Stimulated activated effector memory CD8-positive, alpha-beta T cell treated with anti-CD3 and anti-CD28 coated beads, Interleukin-12 subunit alpha, Interleukin-12 subunit beta, amount 100 ng/mL, for 72 hours (primary cell): ENCODE data around the gene LNPK.
A peak's percentile ranks its signal among the peaks of the same experiment; 100 is the strongest.

Experiments used
- ATAC-seq: fragments of 150-1000 bp; cut with Tn5 transposase; 2 replicates; pipeline ENCODE4 v1.10.0; 2021
- DNase-seq, 2 donors: peaks; one replicate each; pipeline ENCODE4 v3.0.0; 2021 to 2022; ENCODE audit warnings: low spot score in 2 of 2
- H3K27ac Mint-ChIP-seq: one replicate; pipeline ENCODE4 v1.8.0; 2022; ENCODE audit warnings: mild to moderate bottlenecking, mixed read lengths
- H3K36me3 Mint-ChIP-seq: one replicate; pipeline ENCODE4 v1.8.0; 2022; ENCODE audit warnings: mild to moderate bottlenecking, mixed read lengths
- H3K4me1 Mint-ChIP-seq: one replicate; pipeline ENCODE4 v1.8.0; 2022; ENCODE audit warnings: mixed read lengths
- H3K4me3 Mint-ChIP-seq: one replicate; pipeline ENCODE4 v1.8.0; 2022; ENCODE audit warnings: mild to moderate bottlenecking, mixed read lengths
- H3K9me3 Mint-ChIP-seq: one replicate; pipeline ENCODE4 v1.8.0; 2022; ENCODE audit warnings: mixed read lengths

LNPK gene

GRCh38 chr2:176001916-176002687, at the start of gene LNPK:
TSS of gene LNPK (minus strand) at chr2:176002267. CDS start at chr2:175995584, 6,683 bp downstream.
- ATAC-seq: peak; percentile 95
- Mint-ChIP-seq H3K4me1 (peaks cover 25% of the 10 kb centered on the region), H3K9me3 (no peaks in the 10 kb centered on the region), H3K27ac (peak within 1 kb of the TSS; percentile 96), H3K4me3 (peak within 1 kb of the TSS; percentile 95), H3K36me3 (peaks cover 5% of the 10 kb centered on the region)
- peak; percentile 80 to 94 for DNase-seq

GRCh38 chr2:176039375-176039774, 37.3 kb upstream of the LNPK start:
- H3K4me3 Mint-ChIP-seq: no peak overlapping the region
- H3K27ac Mint-ChIP-seq: no peak overlapping the region
- no peaks in the 10 kb centered on the region for H3K4me1 Mint-ChIP-seq
- ATAC-seq (no peak), DNase-seq (no peak)
- H3K9me3 Mint-ChIP-seq: no peaks in the 10 kb centered on the region
- no peaks in the 10 kb centered on the region for H3K36me3 Mint-ChIP-seq

- no peak for ATAC-seq
- no peak overlapping the region for H3K4me3 Mint-ChIP-seq
These were observed 36.6 kb upstream of the LNPK start for GRCh38 chr2:176038694-176039093.

GRCh38 chr2:176035013-176035691, 33.1 kb upstream of the LNPK start:
- no peak overlapping the region for H3K27ac Mint-ChIP-seq
- H3K36me3 Mint-ChIP-seq: no peaks in the 10 kb centered on the region
- H3K4me1 Mint-ChIP-seq: no peaks in the 10 kb centered on the region
- no peaks in the 10 kb centered on the region for H3K9me3 Mint-ChIP-seq
- DNase-seq: no peak
- H3K4me3 Mint-ChIP-seq: no peak overlapping the region
- no peak for ATAC-seq

More at GRCh38 chr2:176038694-176039093, 36.6 kb upstream of the LNPK start:
- no peak overlapping the region for H3K27ac Mint-ChIP-seq
- no peaks in the 10 kb centered on the region for H3K4me1 Mint-ChIP-seq
- DNase-seq: no peak
- no peaks in the 10 kb centered on the region for H3K9me3 Mint-ChIP-seq
- H3K36me3 Mint-ChIP-seq: no peaks in the 10 kb centered on the region

- no peaks in the 10 kb centered on the region for H3K9me3 Mint-ChIP-seq
These were observed 25.7 kb upstream of the LNPK start for GRCh38 chr2:176027806-176028205.

GRCh38 chr2:176025932-176026331, 23.9 kb upstream of the LNPK start:
- no peaks in the 10 kb centered on the region for H3K4me1 Mint-ChIP-seq
- DNase-seq: no peak
- H3K36me3 Mint-ChIP-seq: no peaks in the 10 kb centered on the region
- no peak for ATAC-seq
- H3K27ac Mint-ChIP-seq: no peak overlapping the region
- no peak overlapping the region for H3K4me3 Mint-ChIP-seq
- no peaks in the 10 kb centered on the region for H3K9me3 Mint-ChIP-seq

More at GRCh38 chr2:176027806-176028205, 25.7 kb upstream of the LNPK start:
- H3K27ac Mint-ChIP-seq: no peak overlapping the region
- no peaks in the 10 kb centered on the region for H3K4me1 Mint-ChIP-seq
- H3K36me3 Mint-ChIP-seq: no peaks in the 10 kb centered on the region
- ATAC-seq (no peak), DNase-seq (no peak)
- H3K4me3 Mint-ChIP-seq: no peak overlapping the region

GRCh38 chr2:176024083-176024482, 22.0 kb upstream of the LNPK start:
- no peak for DNase-seq
- H3K4me1 Mint-ChIP-seq: no peaks in the 10 kb centered on the region
- no peak overlapping the region for H3K27ac Mint-ChIP-seq
- no peak for ATAC-seq
- no peak overlapping the region for H3K4me3 Mint-ChIP-seq
- no peaks in the 10 kb centered on the region for H3K36me3 Mint-ChIP-seq
- no peaks in the 10 kb centered on the region for H3K9me3 Mint-ChIP-seq

- no peaks in the 10 kb centered on the region for H3K36me3 Mint-ChIP-seq
- no peaks in the 10 kb centered on the region for H3K9me3 Mint-ChIP-seq
- H3K27ac Mint-ChIP-seq: no peak overlapping the region
- ATAC-seq (no peak), DNase-seq (no peak)
- H3K4me3 Mint-ChIP-seq: no peak overlapping the region
- H3K4me1 Mint-ChIP-seq: no peaks in the 10 kb centered on the region
These were observed 20.0 kb upstream of the LNPK start for GRCh38 chr2:176022048-176022447.

GRCh38 chr2:176020400-176020799, 18.3 kb upstream of the LNPK start:
- DNase-seq (no peak), ATAC-seq (no peak)
- no peak overlapping the region for H3K27ac Mint-ChIP-seq
- no peaks in the 10 kb centered on the region for H3K36me3 Mint-ChIP-seq
- H3K4me3 Mint-ChIP-seq: no peak overlapping the region
- H3K9me3 Mint-ChIP-seq: no peaks in the 10 kb centered on the region
- H3K4me1 Mint-ChIP-seq: no peaks in the 10 kb centered on the region

GRCh38 chr2:176018708-176019107, 16.6 kb upstream of the LNPK start:
- Mint-ChIP-seq H3K4me3 (no peak overlapping the region), H3K36me3 (no peaks in the 10 kb centered on the region), H3K27ac (no peak overlapping the region), H3K9me3 (no peaks in the 10 kb centered on the region), H3K4me1 (no peaks in the 10 kb centered on the region)
- no peak for ATAC-seq
- no peak for DNase-seq

GRCh38 chr2:176009445-176009844, 7.4 kb upstream of the LNPK start:
- no peak overlapping the region for H3K4me3 Mint-ChIP-seq

GRCh38 chr2:176004934-176005333, 2.9 kb upstream of the LNPK start:
- peaks cover 18% of the 10 kb centered on the region for H3K4me1 Mint-ChIP-seq
- no peak for ATAC-seq

More at GRCh38 chr2:176009445-176009844, 7.4 kb upstream of the LNPK start:
- no peak for ATAC-seq
- Mint-ChIP-seq H3K27ac (no peak overlapping the region), H3K4me1 (no peaks in the 10 kb centered on the region), H3K36me3 (no peaks in the 10 kb centered on the region), H3K9me3 (no peaks in the 10 kb centered on the region)
- no peak for DNase-seq

GRCh38 chr2:176003958-176004357, 1.9 kb upstream of the LNPK start:
- no peaks in the 10 kb centered on the region for H3K9me3 Mint-ChIP-seq
- H3K4me3 Mint-ChIP-seq: no peak overlapping the region
- peaks cover 5% of the 10 kb centered on the region for H3K36me3 Mint-ChIP-seq
- H3K27ac Mint-ChIP-seq: no peak overlapping the region
- H3K4me1 Mint-ChIP-seq: peaks cover 25% of the 10 kb centered on the region
- no peak for ATAC-seq
- no peak for DNase-seq

More at GRCh38 chr2:176004934-176005333, 2.9 kb upstream of the LNPK start:
- Mint-ChIP-seq H3K4me3 (no peak overlapping the region), H3K36me3 (peaks cover 5% of the 10 kb centered on the region), H3K27ac (no peak overlapping the region), H3K9me3 (no peaks in the 10 kb centered on the region)
- DNase-seq: no peak

GRCh38 chr2:176002688-176003210, 682 bp upstream of the LNPK start:
- peaks cover 25% of the 10 kb centered on the region for H3K4me1 Mint-ChIP-seq
- H3K27ac Mint-ChIP-seq: peak overlapping the region; percentile 96
- peak overlapping the region; percentile 95 for H3K4me3 Mint-ChIP-seq
- H3K36me3 Mint-ChIP-seq: peaks cover 5% of the 10 kb centered on the region
- DNase-seq (peak in 1 of 2 donors; percentile 5), ATAC-seq (peak; percentile 14)
- no peaks in the 10 kb centered on the region for H3K9me3 Mint-ChIP-seq

- Mint-ChIP-seq H3K4me3 (peak overlapping the region; percentile 95), H3K4me1 (peaks cover 25% of the 10 kb centered on the region), H3K9me3 (no peaks in the 10 kb centered on the region), H3K36me3 (peaks cover 6% of the 10 kb centered on the region), H3K27ac (peak overlapping the region; percentile 96)
- ATAC-seq (peak; percentile 63), DNase-seq (peak; percentile 32 to 74)
These were observed 669 bp downstream of the LNPK start for GRCh38 chr2:176001281-176001915.
